PC-9 (cell line): ENCODE measurements around the gene SOCS1.

Experiments
- EZH2 ChIP-seq: fragments of 200-600 bp; sonication (generic); IDR thresholded peaks from 2 replicates; pipeline ENCODE4 v1.8.0; 2017; ENCODE audit warnings: antibody characterized with exemption, low read depth
- TF ChIP-seq, protein P1 (sequence below): fragments of 200-600 bp; sonication (generic); conservative IDR thresholded peaks from 2 replicates; pipeline ENCODE4 v1.6.1; 2017; ENCODE audit warnings: mixed run types, antibody characterized with exemption, mild to moderate bottlenecking, moderate library complexity

DNA sequence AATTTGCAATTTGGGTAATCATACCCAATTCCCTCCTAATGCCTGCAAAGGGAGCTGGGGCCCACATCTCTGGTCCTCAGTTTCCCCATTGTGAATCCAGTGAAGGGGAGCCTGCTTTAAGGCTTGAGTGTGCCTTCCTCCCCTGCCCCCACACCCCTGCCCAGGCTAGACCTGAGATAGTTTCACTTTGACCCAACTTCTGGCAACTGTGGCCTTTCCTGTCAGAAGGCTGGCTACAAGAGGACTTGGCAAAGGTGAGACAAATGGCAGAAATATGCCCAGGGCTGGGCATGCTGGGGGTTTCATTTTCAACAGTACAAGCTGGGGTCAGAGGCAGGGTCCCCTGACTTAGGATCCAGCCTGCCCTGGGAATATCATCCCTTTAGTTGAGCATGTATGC lies 10.0 kb downstream of the SOCS1 start:
- TF ChIP-seq, protein P1, sequence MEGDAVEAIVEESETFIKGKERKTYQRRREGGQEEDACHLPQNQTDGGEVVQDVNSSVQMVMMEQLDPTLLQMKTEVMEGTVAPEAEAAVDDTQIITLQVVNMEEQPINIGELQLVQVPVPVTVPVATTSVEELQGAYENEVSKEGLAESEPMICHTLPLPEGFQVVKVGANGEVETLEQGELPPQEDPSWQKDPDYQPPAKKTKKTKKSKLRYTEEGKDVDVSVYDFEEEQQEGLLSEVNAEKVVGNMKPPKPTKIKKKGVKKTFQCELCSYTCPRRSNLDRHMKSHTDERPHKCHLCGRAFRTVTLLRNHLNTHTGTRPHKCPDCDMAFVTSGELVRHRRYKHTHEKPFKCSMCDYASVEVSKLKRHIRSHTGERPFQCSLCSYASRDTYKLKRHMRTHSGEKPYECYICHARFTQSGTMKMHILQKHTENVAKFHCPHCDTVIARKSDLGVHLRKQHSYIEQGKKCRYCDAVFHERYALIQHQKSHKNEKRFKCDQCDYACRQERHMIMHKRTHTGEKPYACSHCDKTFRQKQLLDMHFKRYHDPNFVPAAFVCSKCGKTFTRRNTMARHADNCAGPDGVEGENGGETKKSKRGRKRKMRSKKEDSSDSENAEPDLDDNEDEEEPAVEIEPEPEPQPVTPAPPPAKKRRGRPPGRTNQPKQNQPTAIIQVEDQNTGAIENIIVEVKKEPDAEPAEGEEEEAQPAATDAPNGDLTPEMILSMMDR: no peak
- no peak for TF ChIP-seq EZH2
